Keratinocyte (primary cell): Measurements from ENCODE around the gene TIAM2.

Experiments used
- CTCF ChIP-seq, 3 experiments: IDR thresholded peaks in 1 of 3; conservative IDR thresholded peaks in 1 of 3; optimal IDR thresholded peaks in 1 of 3; 2 replicates in 2 of 3; 3 replicates in 1 of 3; pipeline versions ENCODE3 to v1.5.1; 2011; ENCODE audit warnings: low read length in 3 of 3, mild to moderate bottlenecking in 3 of 3, moderate library complexity in 2 of 3, control low read depth in 1 of 3, inconsistent platforms in 1 of 3; ENCODE audit not compliant: insufficient read depth in 2 of 3; ENCODE audit errors: extremely low read depth in 1 of 3
- EZH2 ChIP-seq: IDR thresholded peaks from one replicate; pipeline ENCODE4 v1.6.1; 2012; ENCODE audit warnings: inconsistent platforms, mild to moderate bottlenecking, low read length, moderate library complexity

GRCh38 chr6:155292711-155293110 is 297.6 kb downstream of the TIAM2 start:
- TF ChIP-seq EZH2, result no peak
- TF ChIP-seq CTCF (optimal IDR thresholded peaks at IDR 0.05 in 1 of 3, IDR thresholded peaks at IDR 0.05 in 1 of 3, conservative IDR thresholded peaks at IDR 0.05 in 1 of 3; ENCODE audit: extremely low read depth in 1 of 3, insufficient read depth in 2 of 3, low read length in 3 of 3), result no peak
